ENCODE measurements around the gene ADAMTS1.

ADAMTS1 gene

DNA sequence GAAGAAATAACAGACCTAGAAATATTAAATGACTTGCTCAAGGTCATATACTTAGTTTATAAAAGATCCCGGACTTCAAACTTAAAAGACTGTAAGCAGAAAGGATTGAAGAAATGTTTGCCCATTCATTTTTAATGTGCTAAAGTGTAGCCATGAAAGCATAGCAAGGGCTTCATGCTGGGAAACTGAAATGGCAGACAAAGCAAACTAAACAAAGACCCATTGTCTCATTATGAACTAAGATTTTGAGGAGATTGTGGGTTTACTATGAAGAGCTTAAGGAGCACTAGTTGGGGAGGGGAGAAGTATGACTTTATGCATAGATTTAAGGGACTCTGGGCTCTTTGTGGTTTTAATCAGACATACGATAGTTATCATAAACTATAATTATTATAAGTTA lies 26.3 kb downstream of the ADAMTS1 start:
- no peak overlapping the region for H3K4me3 ChIP-seq (ENCODE audit: insufficient read depth, low read depth, low read length, poor library complexity, severe bottlenecking)

GRCh38 chr21:26815197-26815596 lies 30.0 kb downstream of the ADAMTS1 start:
- Histone ChIP-seq H3K4me1 (ENCODE audit: control insufficient read depth, insufficient read depth, low read length, poor library complexity, severe bottlenecking) (no peaks in the 10 kb centered on the region), H3K27me3 (replicated peaks; ENCODE audit: control insufficient read depth, insufficient read depth, low read length, poor library complexity, severe bottlenecking) (no peaks in the 10 kb centered on the region), H3K9me3 (ENCODE audit: control insufficient read depth, low read length) (no peaks in the 10 kb centered on the region), H3K36me3 (ENCODE audit: control insufficient read depth, insufficient read depth, low read length) (no peaks in the 10 kb centered on the region), H3K27ac (ENCODE audit: insufficient read depth, low read length, poor library complexity, severe bottlenecking) (no peak overlapping the region), H3K4me3 (ENCODE audit: insufficient read depth, low read depth, low read length, poor library complexity, severe bottlenecking) (no peak overlapping the region)
- no peak for DNase-seq

More for the DNA sequence above, 26.3 kb downstream of the ADAMTS1 start:
- Histone ChIP-seq H3K27ac (ENCODE audit: insufficient read depth, low read length, poor library complexity, severe bottlenecking) (no peak overlapping the region), H3K36me3 (ENCODE audit: control insufficient read depth, insufficient read depth, low read length) (no peaks in the 10 kb centered on the region), H3K4me1 (ENCODE audit: control insufficient read depth, insufficient read depth, low read length, poor library complexity, severe bottlenecking) (no peaks in the 10 kb centered on the region), H3K9me3 (ENCODE audit: control insufficient read depth, low read length) (no peaks in the 10 kb centered on the region), H3K27me3 (replicated peaks; ENCODE audit: control insufficient read depth, insufficient read depth, low read length, poor library complexity, severe bottlenecking) (no peaks in the 10 kb centered on the region)
- DNase-seq = no peak

- no peaks in the 10 kb centered on the region for H3K27me3 ChIP-seq (replicated peaks; ENCODE audit: control insufficient read depth, insufficient read depth, low read length, poor library complexity, severe bottlenecking)
- H3K9me3 ChIP-seq (ENCODE audit: control insufficient read depth, low read length) = no peaks in the 10 kb centered on the region
- H3K4me1 ChIP-seq (ENCODE audit: control insufficient read depth, insufficient read depth, low read length, poor library complexity, severe bottlenecking) = no peaks in the 10 kb centered on the region
- DNase-seq = no peak
- no peak overlapping the region for H3K4me3 ChIP-seq (ENCODE audit: insufficient read depth, low read depth, low read length, poor library complexity, severe bottlenecking)
- H3K36me3 ChIP-seq (ENCODE audit: control insufficient read depth, insufficient read depth, low read length) = no peaks in the 10 kb centered on the region
- no peak overlapping the region for H3K27ac ChIP-seq (ENCODE audit: insufficient read depth, low read length, poor library complexity, severe bottlenecking)
Measured at GRCh38 chr21:26814386-26814785, 30.8 kb downstream of the ADAMTS1 start.

- H3K27ac ChIP-seq (ENCODE audit: insufficient read depth, low read length, poor library complexity, severe bottlenecking) = no peak overlapping the region
- no peak overlapping the region for H3K4me3 ChIP-seq (ENCODE audit: insufficient read depth, low read depth, low read length, poor library complexity, severe bottlenecking)
- no peaks in the 10 kb centered on the region for H3K36me3 ChIP-seq (ENCODE audit: control insufficient read depth, insufficient read depth, low read length)
- no peak for DNase-seq
- no peaks in the 10 kb centered on the region for H3K4me1 ChIP-seq (ENCODE audit: control insufficient read depth, insufficient read depth, low read length, poor library complexity, severe bottlenecking)
- no peaks in the 10 kb centered on the region for H3K9me3 ChIP-seq (ENCODE audit: control insufficient read depth, low read length)
- H3K27me3 ChIP-seq (replicated peaks; ENCODE audit: control insufficient read depth, insufficient read depth, low read length, poor library complexity, severe bottlenecking) = no peaks in the 10 kb centered on the region
Measured at GRCh38 chr21:26813426-26813998, 31.7 kb downstream of the ADAMTS1 start.

DNA sequence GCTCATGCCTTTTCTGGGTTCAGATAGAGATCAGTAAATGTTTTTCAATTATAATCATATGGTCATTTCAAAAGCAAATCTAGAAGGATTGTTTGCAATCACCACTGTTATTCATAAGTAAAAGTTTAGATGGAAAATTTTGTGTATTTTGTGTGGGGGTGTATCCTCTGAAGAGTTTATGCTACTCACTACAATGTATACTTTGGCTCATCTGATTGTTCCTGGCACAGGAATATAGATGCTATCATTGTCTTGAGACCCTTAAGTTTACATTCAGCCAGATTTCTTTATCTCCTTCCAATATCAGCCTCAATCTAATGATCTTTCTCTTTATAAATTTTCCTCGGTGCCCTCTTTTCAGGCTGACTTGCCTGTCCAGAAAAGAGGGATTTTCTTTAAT lies 33.0 kb downstream of the ADAMTS1 start:
- Histone ChIP-seq H3K27me3 (replicated peaks; ENCODE audit: control insufficient read depth, insufficient read depth, low read length, poor library complexity, severe bottlenecking) (no peaks in the 10 kb centered on the region), H3K36me3 (ENCODE audit: control insufficient read depth, insufficient read depth, low read length) (no peaks in the 10 kb centered on the region), H3K27ac (ENCODE audit: insufficient read depth, low read length, poor library complexity, severe bottlenecking) (no peak overlapping the region), H3K9me3 (ENCODE audit: control insufficient read depth, low read length) (no peaks in the 10 kb centered on the region), H3K4me3 (ENCODE audit: insufficient read depth, low read depth, low read length, poor library complexity, severe bottlenecking) (no peak overlapping the region), H3K4me1 (ENCODE audit: control insufficient read depth, insufficient read depth, low read length, poor library complexity, severe bottlenecking) (no peaks in the 10 kb centered on the region)
- DNase-seq = no peak

- Histone ChIP-seq H3K4me3 (ENCODE audit: insufficient read depth, low read depth, low read length, poor library complexity, severe bottlenecking) (no peak overlapping the region), H3K27ac (ENCODE audit: insufficient read depth, low read length, poor library complexity, severe bottlenecking) (no peak overlapping the region), H3K4me1 (ENCODE audit: control insufficient read depth, insufficient read depth, low read length, poor library complexity, severe bottlenecking) (no peaks in the 10 kb centered on the region), H3K27me3 (replicated peaks; ENCODE audit: control insufficient read depth, insufficient read depth, low read length, poor library complexity, severe bottlenecking) (no peaks in the 10 kb centered on the region), H3K9me3 (ENCODE audit: control insufficient read depth, low read length) (no peaks in the 10 kb centered on the region), H3K36me3 (ENCODE audit: control insufficient read depth, insufficient read depth, low read length) (no peaks in the 10 kb centered on the region)
- no peak for DNase-seq
Measured at GRCh38 chr21:26811482-26811881, 33.7 kb downstream of the ADAMTS1 start.

- no peaks in the 10 kb centered on the region for H3K4me1 ChIP-seq (ENCODE audit: control insufficient read depth, insufficient read depth, low read length, poor library complexity, severe bottlenecking)
- no peak overlapping the region for H3K4me3 ChIP-seq (ENCODE audit: insufficient read depth, low read depth, low read length, poor library complexity, severe bottlenecking)
- H3K27ac ChIP-seq (ENCODE audit: insufficient read depth, low read length, poor library complexity, severe bottlenecking) = no peak overlapping the region
- DNase-seq = no peak
- H3K9me3 ChIP-seq (ENCODE audit: control insufficient read depth, low read length) = no peaks in the 10 kb centered on the region
- no peaks in the 10 kb centered on the region for H3K27me3 ChIP-seq (replicated peaks; ENCODE audit: control insufficient read depth, insufficient read depth, low read length, poor library complexity, severe bottlenecking)
- no peaks in the 10 kb centered on the region for H3K36me3 ChIP-seq (ENCODE audit: control insufficient read depth, insufficient read depth, low read length)
Measured at GRCh38 chr21:26810676-26811415, 34.4 kb downstream of the ADAMTS1 start.

DNA sequence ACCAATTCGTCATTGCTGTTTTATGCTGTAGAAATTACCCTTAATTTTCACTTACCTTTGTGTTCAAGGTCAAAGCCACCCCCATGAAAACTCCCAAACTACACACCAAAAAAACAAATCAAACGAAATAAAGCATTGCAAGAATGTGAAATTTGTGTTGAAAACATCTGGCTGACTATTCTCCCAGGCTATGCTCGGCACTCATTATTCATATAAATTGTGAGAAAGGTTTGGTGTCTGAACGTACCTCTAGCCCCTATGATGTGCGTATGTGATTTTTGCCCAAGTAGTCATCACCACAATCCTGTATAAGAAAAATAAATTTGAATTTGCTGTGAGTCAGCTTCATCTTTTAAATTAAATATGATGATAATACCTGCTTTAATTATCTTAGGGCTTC lies 34.9 kb downstream of the ADAMTS1 start:
- H3K4me1 ChIP-seq (ENCODE audit: control insufficient read depth, insufficient read depth, low read length, poor library complexity, severe bottlenecking) = no peaks in the 10 kb centered on the region
- H3K36me3 ChIP-seq (ENCODE audit: control insufficient read depth, insufficient read depth, low read length) = no peaks in the 10 kb centered on the region
- H3K9me3 ChIP-seq (ENCODE audit: control insufficient read depth, low read length) = no peaks in the 10 kb centered on the region
- H3K4me3 ChIP-seq (ENCODE audit: insufficient read depth, low read depth, low read length, poor library complexity, severe bottlenecking) = no peak overlapping the region
- no peak overlapping the region for H3K27ac ChIP-seq (ENCODE audit: insufficient read depth, low read length, poor library complexity, severe bottlenecking)
- H3K27me3 ChIP-seq (replicated peaks; ENCODE audit: control insufficient read depth, insufficient read depth, low read length, poor library complexity, severe bottlenecking) = no peaks in the 10 kb centered on the region
- DNase-seq = no peak

GRCh38 chr21:26809745-26810144 lies 35.5 kb downstream of the ADAMTS1 start:
- Histone ChIP-seq H3K27ac (ENCODE audit: insufficient read depth, low read length, poor library complexity, severe bottlenecking) (no peak overlapping the region), H3K27me3 (replicated peaks; ENCODE audit: control insufficient read depth, insufficient read depth, low read length, poor library complexity, severe bottlenecking) (no peaks in the 10 kb centered on the region), H3K9me3 (ENCODE audit: control insufficient read depth, low read length) (no peaks in the 10 kb centered on the region), H3K4me3 (ENCODE audit: insufficient read depth, low read depth, low read length, poor library complexity, severe bottlenecking) (no peak overlapping the region), H3K4me1 (ENCODE audit: control insufficient read depth, insufficient read depth, low read length, poor library complexity, severe bottlenecking) (no peaks in the 10 kb centered on the region), H3K36me3 (ENCODE audit: control insufficient read depth, insufficient read depth, low read length) (no peaks in the 10 kb centered on the region)
- DNase-seq = no peak

DNA sequence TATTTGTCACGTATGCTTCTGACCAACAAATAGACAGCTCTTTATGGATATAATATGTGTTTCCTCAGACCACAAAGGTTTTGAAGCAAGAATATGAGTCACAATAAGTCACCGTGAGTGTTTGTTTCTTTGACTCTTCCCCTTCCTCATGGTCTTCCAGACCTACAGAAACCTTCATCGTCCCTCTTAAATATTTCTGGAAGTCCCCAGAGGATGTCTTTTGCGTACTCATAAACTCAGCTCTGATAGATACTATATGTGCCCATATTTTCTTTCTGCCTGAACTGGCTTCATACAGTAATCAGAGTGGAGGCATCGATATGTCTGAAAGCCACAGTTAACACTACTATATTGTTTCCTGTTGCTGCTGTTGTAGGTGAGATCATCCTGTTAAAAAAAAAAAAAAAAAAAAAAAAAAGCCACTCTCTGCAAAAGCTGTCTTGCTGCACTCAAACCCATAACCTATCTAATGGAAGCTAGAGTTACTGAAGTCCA lies 38.4 kb downstream of the ADAMTS1 start:
- no peak overlapping the region for H3K27ac ChIP-seq (ENCODE audit: insufficient read depth, low read length, poor library complexity, severe bottlenecking)
- no peaks in the 10 kb centered on the region for H3K9me3 ChIP-seq (ENCODE audit: control insufficient read depth, low read length)
- H3K4me1 ChIP-seq (ENCODE audit: control insufficient read depth, insufficient read depth, low read length, poor library complexity, severe bottlenecking) = no peaks in the 10 kb centered on the region
- no peaks in the 10 kb centered on the region for H3K36me3 ChIP-seq (ENCODE audit: control insufficient read depth, insufficient read depth, low read length)
- no peak for DNase-seq
- no peaks in the 10 kb centered on the region for H3K27me3 ChIP-seq (replicated peaks; ENCODE audit: control insufficient read depth, insufficient read depth, low read length, poor library complexity, severe bottlenecking)
- no peak overlapping the region for H3K4me3 ChIP-seq (ENCODE audit: insufficient read depth, low read depth, low read length, poor library complexity, severe bottlenecking)

Measured in effector memory CD4-positive, alpha-beta T cell (primary cell).